Neural cell (in vitro differentiated cells): ENCODE results near the gene IL3RA.

Source experiments
- EP300 ChIP-seq: fragments of 450-650 bp; conservative IDR thresholded peaks from 2 replicates; pipeline ENCODE4 v1.6.1; 2014; ENCODE audit warnings: antibody characterized with exemption, mild to moderate bottlenecking, moderate library complexity; ENCODE audit not compliant: poor library complexity, severe bottlenecking
- EZH2 ChIP-seq: fragments of 200-600, 300-800 bp; shearing (Covaris generic), sonication (generic); IDR thresholded peaks from 2 replicates; pipeline ENCODE4 v1.6.1; 2014; ENCODE audit warnings: antibody characterized with exemption, low read length, borderline replicate concordance, mild to moderate bottlenecking; ENCODE audit not compliant: insufficient read depth, poor library complexity, severe bottlenecking
- POLR2AphosphoS5 ChIP-seq: IDR thresholded peaks from 2 replicates; pipeline ENCODE4 v1.6.1; 2012
- TAF1 ChIP-seq: IDR thresholded peaks from 2 replicates; pipeline ENCODE4 v1.6.1; 2012; ENCODE audit warnings: low read depth
- TF ChIP-seq, protein P1 (sequence below): fragments of 450-650 bp; IDR thresholded peaks from 2 replicates; pipeline ENCODE4 v1.5.1; 2014; ENCODE audit warnings: antibody characterized with exemption, mild to moderate bottlenecking, moderate library complexity; ENCODE audit not compliant: poor library complexity, severe bottlenecking
- TF ChIP-seq, protein P2 (sequence below): IDR thresholded peaks from 2 replicates; pipeline ENCODE4 v1.6.1; 2012; ENCODE audit warnings: borderline replicate concordance

DNA sequence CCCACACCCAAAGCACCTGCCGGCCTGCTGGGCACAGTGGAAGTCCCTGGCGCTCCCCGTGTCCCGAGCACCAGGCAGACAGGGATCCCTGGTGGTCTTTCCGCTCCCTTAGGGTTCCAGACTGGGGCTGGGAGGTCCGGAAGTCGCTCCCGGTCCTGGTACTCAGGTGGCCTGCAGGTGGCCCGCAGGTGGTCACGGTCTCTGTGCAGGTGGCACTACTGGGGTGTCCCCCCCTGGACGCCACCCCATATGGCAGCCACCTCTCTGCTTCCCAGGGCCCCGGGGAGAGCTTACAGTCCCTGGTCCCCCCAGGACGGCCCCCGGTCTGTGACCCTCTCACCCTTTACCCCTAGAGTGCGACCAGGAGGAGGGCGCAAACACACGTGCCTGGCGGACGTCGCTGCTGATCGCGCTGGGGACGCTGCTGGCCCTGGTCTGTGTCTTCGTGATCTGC lies 41.7 kb downstream of the IL3RA start:
- TF ChIP-seq, protein P1, sequence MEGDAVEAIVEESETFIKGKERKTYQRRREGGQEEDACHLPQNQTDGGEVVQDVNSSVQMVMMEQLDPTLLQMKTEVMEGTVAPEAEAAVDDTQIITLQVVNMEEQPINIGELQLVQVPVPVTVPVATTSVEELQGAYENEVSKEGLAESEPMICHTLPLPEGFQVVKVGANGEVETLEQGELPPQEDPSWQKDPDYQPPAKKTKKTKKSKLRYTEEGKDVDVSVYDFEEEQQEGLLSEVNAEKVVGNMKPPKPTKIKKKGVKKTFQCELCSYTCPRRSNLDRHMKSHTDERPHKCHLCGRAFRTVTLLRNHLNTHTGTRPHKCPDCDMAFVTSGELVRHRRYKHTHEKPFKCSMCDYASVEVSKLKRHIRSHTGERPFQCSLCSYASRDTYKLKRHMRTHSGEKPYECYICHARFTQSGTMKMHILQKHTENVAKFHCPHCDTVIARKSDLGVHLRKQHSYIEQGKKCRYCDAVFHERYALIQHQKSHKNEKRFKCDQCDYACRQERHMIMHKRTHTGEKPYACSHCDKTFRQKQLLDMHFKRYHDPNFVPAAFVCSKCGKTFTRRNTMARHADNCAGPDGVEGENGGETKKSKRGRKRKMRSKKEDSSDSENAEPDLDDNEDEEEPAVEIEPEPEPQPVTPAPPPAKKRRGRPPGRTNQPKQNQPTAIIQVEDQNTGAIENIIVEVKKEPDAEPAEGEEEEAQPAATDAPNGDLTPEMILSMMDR: no peak
- TF ChIP-seq EP300: no peak
- TF ChIP-seq EZH2: no peak
- peak; percentile 22 for TF ChIP-seq POLR2AphosphoS5
- TF ChIP-seq, protein P2, sequence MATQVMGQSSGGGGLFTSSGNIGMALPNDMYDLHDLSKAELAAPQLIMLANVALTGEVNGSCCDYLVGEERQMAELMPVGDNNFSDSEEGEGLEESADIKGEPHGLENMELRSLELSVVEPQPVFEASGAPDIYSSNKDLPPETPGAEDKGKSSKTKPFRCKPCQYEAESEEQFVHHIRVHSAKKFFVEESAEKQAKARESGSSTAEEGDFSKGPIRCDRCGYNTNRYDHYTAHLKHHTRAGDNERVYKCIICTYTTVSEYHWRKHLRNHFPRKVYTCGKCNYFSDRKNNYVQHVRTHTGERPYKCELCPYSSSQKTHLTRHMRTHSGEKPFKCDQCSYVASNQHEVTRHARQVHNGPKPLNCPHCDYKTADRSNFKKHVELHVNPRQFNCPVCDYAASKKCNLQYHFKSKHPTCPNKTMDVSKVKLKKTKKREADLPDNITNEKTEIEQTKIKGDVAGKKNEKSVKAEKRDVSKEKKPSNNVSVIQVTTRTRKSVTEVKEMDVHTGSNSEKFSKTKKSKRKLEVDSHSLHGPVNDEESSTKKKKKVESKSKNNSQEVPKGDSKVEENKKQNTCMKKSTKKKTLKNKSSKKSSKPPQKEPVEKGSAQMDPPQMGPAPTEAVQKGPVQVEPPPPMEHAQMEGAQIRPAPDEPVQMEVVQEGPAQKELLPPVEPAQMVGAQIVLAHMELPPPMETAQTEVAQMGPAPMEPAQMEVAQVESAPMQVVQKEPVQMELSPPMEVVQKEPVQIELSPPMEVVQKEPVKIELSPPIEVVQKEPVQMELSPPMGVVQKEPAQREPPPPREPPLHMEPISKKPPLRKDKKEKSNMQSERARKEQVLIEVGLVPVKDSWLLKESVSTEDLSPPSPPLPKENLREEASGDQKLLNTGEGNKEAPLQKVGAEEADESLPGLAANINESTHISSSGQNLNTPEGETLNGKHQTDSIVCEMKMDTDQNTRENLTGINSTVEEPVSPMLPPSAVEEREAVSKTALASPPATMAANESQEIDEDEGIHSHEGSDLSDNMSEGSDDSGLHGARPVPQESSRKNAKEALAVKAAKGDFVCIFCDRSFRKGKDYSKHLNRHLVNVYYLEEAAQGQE: no peak
- no peak for TF ChIP-seq TAF1
